Thyroid gland (tissue), 4 donors: ENCODE results near the gene NTRK2. TPM values are rescaled to one million over a fixed set of nuclear protein-coding genes. Genes with fewer than 3 reads are reported as not detected.

ENCODE experiments used
- DNase-seq, 2 donors: peaks; one replicate each; pipeline ENCODE4 v3.0.0-alpha.2; 2019
- H3K27ac ChIP-seq, 3 donors: fragments of 200-600 bp; sonication (generic); 1 replicate in 2 of 3; 2 replicates in 1 of 3; pipeline ENCODE4 v1.5.1; 2016 to 2019; ENCODE audit warnings: mild to moderate bottlenecking in 1 of 3, moderate library complexity in 1 of 3
- H3K27me3 ChIP-seq: fragments of 200-600 bp; sonication (generic); one replicate; pipeline ENCODE4 v1.5.1; 2019
- H3K36me3 ChIP-seq, 2 donors: fragments of 200-600 bp; sonication (generic); one replicate each; pipeline ENCODE4 v1.5.1; 2016 to 2019
- H3K4me1 ChIP-seq, 2 donors: fragments of 200-600 bp; sonication (generic); one replicate each; pipeline ENCODE4 v1.5.1; 2017 to 2019
- H3K4me3 ChIP-seq, 3 donors: fragments of 200-600 bp; sonication (generic); replicated peaks in 1 of 3; 1 replicate in 2 of 3; 2 replicates in 1 of 3; pipeline ENCODE4 v1.5.1; 2016; ENCODE audit warnings: mild to moderate bottlenecking in 1 of 3
- H3K9me3 ChIP-seq: fragments of 200-600 bp; sonication (generic); one replicate; pipeline ENCODE4 v1.5.1; 2017
- POLR2A ChIP-seq, 2 donors: fragments of 450-650 bp; IDR thresholded peaks; one replicate each; pipeline ENCODE4 v1.6.1; 2017; ENCODE audit warnings: antibody characterized with exemption in 2 of 2, mild to moderate bottlenecking in 2 of 2, moderate library complexity in 1 of 2
- WGBS, 2 donors: methylation state at CpG; one replicate each; pipeline ENCODE4 v1.1.5; 2017; 5-methylcytosine and 5-hydroxymethylcytosine counted together
- intact Hi-C: fragments of 100-400 bp; cut with DNase I; formaldehyde crosslinking; loops from one replicate; pipeline ENCODE4 v1.15.1; 2023
- total RNA-seq, 4 donors: library from RNA; depleted of rRNA; stranded (reverse); fragments of >200 nt; gene quantifications; one replicate each; pipeline ENCODE4 v1.2.3, GENCODE V29; 2016
- TF ChIP-seq, protein P1 (sequence below), 6 experiments: fragments of 200-600 bp in 3 of 6; fragments of 450-650 bp in 3 of 6; sonication (generic) in 3 of 6; IDR thresholded peaks; one replicate each; pipeline ENCODE4 v1.5.1; 2016 to 2019; ENCODE audit warnings: antibody characterized with exemption in 6 of 6, mild to moderate bottlenecking in 2 of 6, inconsistent platforms in 1 of 6, moderate library complexity in 1 of 6

NTRK2 gene
- 100 to 1,000 TPM in 3 of 4 donors, 10 to 100 TPM in 1; 92.0 to 186 (median 142) TPM for total RNA-seq

DNA sequence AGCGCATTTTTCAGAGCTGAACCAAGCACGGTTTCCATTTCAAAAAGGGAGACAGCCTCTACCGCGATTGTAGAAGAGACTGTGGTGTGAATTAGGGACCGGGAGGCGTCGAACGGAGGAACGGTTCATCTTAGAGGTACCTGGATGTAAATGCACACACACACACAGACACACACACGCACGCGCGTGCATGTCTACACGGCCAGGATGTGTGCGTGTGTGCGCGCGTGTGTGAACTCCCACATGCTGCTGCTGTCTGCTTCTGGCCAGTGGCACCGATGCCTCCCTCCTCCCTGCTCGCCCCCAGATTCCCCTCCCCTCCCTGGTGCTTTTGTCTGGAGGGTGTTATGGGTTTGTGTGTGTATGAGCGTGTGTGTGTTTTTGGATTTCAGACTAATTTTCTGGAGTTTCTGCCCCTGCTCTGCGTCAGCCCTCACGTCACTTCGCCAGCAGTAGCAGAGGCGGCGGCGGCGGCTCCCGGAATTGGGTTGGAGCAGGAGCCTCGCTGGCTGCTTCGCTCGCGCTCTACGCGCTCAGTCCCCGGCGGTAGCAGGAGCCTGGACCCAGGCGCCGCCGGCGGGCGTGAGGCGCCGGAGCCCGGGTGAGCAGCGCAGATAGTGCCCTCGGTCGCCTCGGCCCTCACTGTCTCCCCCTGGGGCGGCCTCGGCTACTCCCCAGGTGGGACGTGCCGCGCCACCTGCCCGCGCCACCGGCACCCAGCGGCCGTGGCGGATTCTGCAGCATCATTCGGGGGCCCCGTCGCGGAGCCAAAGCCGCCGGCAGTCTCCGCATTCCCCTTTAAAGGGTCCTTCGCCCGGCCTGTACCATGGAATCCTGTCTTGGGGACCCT is at the start of gene NTRK2:
Gene NTRK2 (plus strand): TSS at position 442 of the 850 bp plus-strand sequence. CDS start 1,020 bp downstream, outside the sequence.
- peak within 1 kb of the TSS; percentile 89 to 94 (median 93) for H3K27ac ChIP-seq
- peak within 1 kb of the TSS; percentile 44 to 94 (median 45) for H3K4me3 ChIP-seq
- peaks cover 0 to 3% of the 10 kb centered on the region in 2 donors for H3K4me1 ChIP-seq
- peak; percentile 69 to 70 for DNase-seq
- no peaks in the 10 kb centered on the region for H3K36me3 ChIP-seq
- TF ChIP-seq, protein P1, sequence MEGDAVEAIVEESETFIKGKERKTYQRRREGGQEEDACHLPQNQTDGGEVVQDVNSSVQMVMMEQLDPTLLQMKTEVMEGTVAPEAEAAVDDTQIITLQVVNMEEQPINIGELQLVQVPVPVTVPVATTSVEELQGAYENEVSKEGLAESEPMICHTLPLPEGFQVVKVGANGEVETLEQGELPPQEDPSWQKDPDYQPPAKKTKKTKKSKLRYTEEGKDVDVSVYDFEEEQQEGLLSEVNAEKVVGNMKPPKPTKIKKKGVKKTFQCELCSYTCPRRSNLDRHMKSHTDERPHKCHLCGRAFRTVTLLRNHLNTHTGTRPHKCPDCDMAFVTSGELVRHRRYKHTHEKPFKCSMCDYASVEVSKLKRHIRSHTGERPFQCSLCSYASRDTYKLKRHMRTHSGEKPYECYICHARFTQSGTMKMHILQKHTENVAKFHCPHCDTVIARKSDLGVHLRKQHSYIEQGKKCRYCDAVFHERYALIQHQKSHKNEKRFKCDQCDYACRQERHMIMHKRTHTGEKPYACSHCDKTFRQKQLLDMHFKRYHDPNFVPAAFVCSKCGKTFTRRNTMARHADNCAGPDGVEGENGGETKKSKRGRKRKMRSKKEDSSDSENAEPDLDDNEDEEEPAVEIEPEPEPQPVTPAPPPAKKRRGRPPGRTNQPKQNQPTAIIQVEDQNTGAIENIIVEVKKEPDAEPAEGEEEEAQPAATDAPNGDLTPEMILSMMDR (IDR thresholded peaks at IDR 0.05), result peak; percentile 18 to 56 (median 47)
- peak in 1 of 2 donors; percentile 71 for TF ChIP-seq POLR2A (IDR thresholded peaks at IDR 0.05)
- H3K9me3 ChIP-seq, result no peaks in the 10 kb centered on the region
- WGBS, 2 donors, result 0 to 2% methylated on average over 35 to 40 of the region's 69 CpGs
- intact Hi-C loops, result loop anchor here (5.0 kb wide), 2 partner anchors 267 to 278 kb away; no protein-coding TSS in a partner anchor
- no peaks in the 10 kb centered on the region for H3K27me3 ChIP-seq

DNA sequence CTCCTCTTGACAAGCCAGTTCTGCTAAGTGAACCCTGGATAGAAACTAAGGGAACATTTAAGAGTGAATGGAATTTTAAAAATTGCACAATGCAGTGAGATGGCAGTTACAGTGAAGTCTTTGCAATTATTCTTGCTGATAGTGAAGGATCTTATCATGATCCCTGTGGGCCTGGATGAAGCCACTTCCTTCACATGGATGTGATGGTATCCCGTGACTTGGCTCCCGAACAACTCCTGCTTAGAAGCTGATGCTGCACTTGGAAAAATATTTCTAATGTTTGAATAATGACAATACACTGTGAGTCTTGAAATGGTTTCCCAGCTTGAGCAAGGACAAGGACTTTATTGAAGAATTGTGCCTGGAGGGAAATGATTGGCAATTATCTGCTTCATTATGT is 49.2 kb upstream of the NTRK2 start:
- H3K4me3 ChIP-seq, result no peak overlapping the region
- 83 to 90% methylated on average over 2 of the region's 2 CpGs for WGBS, 2 donors
- H3K27ac ChIP-seq, result no peak overlapping the region
- intact Hi-C loops, result no loop called here
- no peak for TF ChIP-seq POLR2A (IDR thresholded peaks at IDR 0.05)
- TF ChIP-seq, protein P1 (IDR thresholded peaks at IDR 0.05), result no peak
- no peaks in the 10 kb centered on the region for H3K27me3 ChIP-seq
- H3K36me3 ChIP-seq, result no peaks in the 10 kb centered on the region
- no peaks in the 10 kb centered on the region for H3K9me3 ChIP-seq
- no peaks in the 10 kb centered on the region for H3K4me1 ChIP-seq
- DNase-seq, result peak in 1 of 2 donors; percentile 15

DNA sequence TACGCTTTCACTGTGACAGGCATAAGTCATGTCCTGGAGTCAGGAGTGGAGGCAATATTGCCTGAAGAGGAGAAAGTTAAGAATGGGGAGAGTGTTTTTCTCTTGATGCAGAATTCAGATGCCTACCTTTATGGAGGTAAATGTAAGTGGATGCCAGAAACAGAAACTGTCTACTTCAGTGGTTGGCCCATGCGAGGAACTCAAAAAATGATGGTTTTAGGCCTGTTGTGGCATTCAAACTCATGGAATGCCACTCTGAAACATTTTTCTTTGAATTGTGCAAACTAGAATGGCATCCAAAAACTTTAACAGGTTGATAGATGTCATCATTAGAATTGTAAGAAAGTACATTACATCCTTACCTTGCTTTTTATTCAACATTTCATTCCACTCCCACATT is 47.7 kb upstream of the NTRK2 start:
- H3K27ac ChIP-seq, result no peak overlapping the region
- H3K9me3 ChIP-seq, result no peaks in the 10 kb centered on the region
- H3K36me3 ChIP-seq, result no peaks in the 10 kb centered on the region
- no peaks in the 10 kb centered on the region for H3K27me3 ChIP-seq
- no peaks in the 10 kb centered on the region for H3K4me1 ChIP-seq
- 94 to 96% methylated on average over 2 of the region's 2 CpGs for WGBS, 2 donors
- TF ChIP-seq, protein P1 (IDR thresholded peaks at IDR 0.05), result no peak
- TF ChIP-seq POLR2A (IDR thresholded peaks at IDR 0.05), result no peak
- intact Hi-C loops, result no loop called here
- no peak overlapping the region for H3K4me3 ChIP-seq
- DNase-seq, result no peak

DNA sequence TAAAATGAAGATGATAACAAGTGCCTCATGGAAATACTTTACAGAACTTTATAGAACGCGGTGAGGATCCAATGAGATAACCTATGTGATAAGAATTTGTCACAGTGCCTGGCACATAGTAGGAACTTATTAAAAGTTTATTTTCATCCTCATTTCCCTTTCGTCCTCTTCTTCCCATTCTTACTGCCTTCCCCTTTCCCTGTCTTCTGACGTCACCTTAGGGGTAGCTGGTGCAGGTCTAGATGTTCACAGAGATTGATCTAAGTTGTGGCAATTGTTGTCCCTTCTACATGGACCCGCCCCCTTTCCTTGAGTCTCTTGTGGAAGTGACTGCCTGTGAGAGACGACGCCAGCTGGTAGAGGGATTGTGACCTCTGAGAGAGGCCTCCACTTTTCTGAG is 46.5 kb upstream of the NTRK2 start:
- Histone ChIP-seq H3K27ac (no peak overlapping the region), H3K27me3 (no peaks in the 10 kb centered on the region), H3K4me3 (no peak overlapping the region), H3K36me3 (no peaks in the 10 kb centered on the region), H3K9me3 (no peaks in the 10 kb centered on the region), H3K4me1 (no peaks in the 10 kb centered on the region)
- WGBS, 2 donors, result 89 to 91% methylated on average over 7 of the region's 7 CpGs
- intact Hi-C loops, result no loop called here
- TF ChIP-seq, protein P1 (IDR thresholded peaks at IDR 0.05), result no peak
- TF ChIP-seq POLR2A (IDR thresholded peaks at IDR 0.05), result no peak
- no peak for DNase-seq

DNA sequence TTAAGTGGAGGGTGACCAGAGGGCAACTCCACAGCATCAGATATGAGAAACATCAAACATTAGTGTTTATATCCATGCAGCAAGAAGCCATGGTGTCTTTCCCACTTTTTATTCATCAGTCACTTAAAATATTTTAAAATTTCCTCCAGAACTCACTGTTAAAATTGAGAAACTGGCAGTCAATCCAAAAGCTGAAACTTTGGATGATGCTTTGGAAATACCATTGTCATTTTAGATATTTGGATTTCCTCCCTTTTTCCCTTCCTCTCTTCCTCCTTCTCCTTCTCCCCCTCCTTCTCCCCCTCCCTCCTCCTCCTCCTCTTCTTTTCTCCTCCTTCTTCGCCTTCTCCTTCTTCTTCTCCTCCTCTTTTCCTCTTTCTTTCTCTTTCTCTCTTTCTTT is 33.1 kb upstream of the NTRK2 start:
- TF ChIP-seq POLR2A (IDR thresholded peaks at IDR 0.05), result no peak
- TF ChIP-seq, protein P1 (IDR thresholded peaks at IDR 0.05), result no peak
- no peak overlapping the region for H3K4me3 ChIP-seq
- H3K4me1 ChIP-seq, result no peaks in the 10 kb centered on the region
- 87 to 89% methylated on average over 1 of the region's 1 CpG for WGBS, 2 donors
- H3K27me3 ChIP-seq, result no peaks in the 10 kb centered on the region
- no peaks in the 10 kb centered on the region for H3K36me3 ChIP-seq
- H3K27ac ChIP-seq, result no peak overlapping the region
- intact Hi-C loops, result no loop called here
- H3K9me3 ChIP-seq, result no peaks in the 10 kb centered on the region
- DNase-seq, result no peak
